SJSA1 (cell line): Measurements from ENCODE around the gene SCAMP2. TPM values are rescaled to one million over a fixed set of nuclear protein-coding genes. Genes with fewer than 3 reads are reported as not detected.

Experiments used
- DNase-seq, 2 experiments: peaks; one replicate each; pipeline ENCODE4 v3.0.0-alpha.2; 2015 to 2020; ENCODE audit warnings: low spot score in 2 of 2, low read depth in 1 of 2
- H3K27ac ChIP-seq: fragments of 250-450 bp; sonication (Bioruptor Pico); 2 replicates; pipeline ENCODE4 v1.5.1; 2020; ENCODE audit warnings: mild to moderate bottlenecking, moderate library complexity
- H3K27me3 ChIP-seq: fragments of 250-450 bp; sonication (Bioruptor Pico); replicated peaks from 2 replicates; pipeline ENCODE4 v1.5.1; 2020; ENCODE audit warnings: mild to moderate bottlenecking, moderate library complexity
- H3K36me3 ChIP-seq: fragments of 250-450 bp; sonication (Bioruptor Pico); 2 replicates; pipeline ENCODE4 v1.5.1; 2020; ENCODE audit warnings: mild to moderate bottlenecking
- H3K4me1 ChIP-seq: fragments of 250-450 bp; sonication (Bioruptor Pico); replicated peaks from 2 replicates; pipeline ENCODE4 v1.6.1; 2021; ENCODE audit warnings: mild to moderate bottlenecking
- H3K4me3 ChIP-seq: fragments of 250-450 bp; sonication (Bioruptor Pico); 2 replicates; pipeline ENCODE4 v1.5.1; 2020; ENCODE audit warnings: mild to moderate bottlenecking
- H3K9me3 ChIP-seq: fragments of 250-450 bp; sonication (Bioruptor Pico); replicated peaks from 2 replicates; pipeline ENCODE4 v1.5.1; 2020; ENCODE audit warnings: mild to moderate bottlenecking
- total RNA-seq: library from RNA; depleted of rRNA; stranded (reverse); fragments of >200 nt; shearing (Covaris generic); gene quantifications from 2 replicates; pipeline ENCODE4 v1.2.3, GENCODE V29; 2014

The SCAMP2 gene
- total RNA-seq, 1 experiment from 2014 or later: 28.1 TPM

DNA sequence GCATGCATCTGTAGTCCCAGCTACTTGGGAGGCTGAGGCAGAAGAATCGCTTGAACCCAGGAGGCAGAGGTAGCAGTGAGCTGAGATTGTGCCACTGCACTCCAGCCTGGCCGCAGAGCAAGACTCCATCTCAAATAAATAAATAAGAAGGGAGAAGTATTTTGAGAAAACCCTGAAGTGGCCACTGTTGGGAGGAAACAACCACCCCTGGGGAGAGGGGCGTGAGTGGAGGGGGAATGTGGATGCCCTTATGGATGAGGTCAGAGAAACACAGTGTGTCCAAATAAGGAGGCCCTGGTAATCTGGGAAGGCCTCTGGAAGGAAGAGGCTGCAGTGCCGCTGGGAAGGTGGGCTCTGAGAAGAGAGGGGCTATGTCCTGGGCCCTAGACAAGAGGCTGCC is 50.9 kb downstream of the SCAMP2 start:
- H3K27ac ChIP-seq: no peak overlapping the region
- H3K27me3 ChIP-seq: peaks cover 23% of the 10 kb centered on the region
- no peak for DNase-seq
- no peak overlapping the region for H3K4me3 ChIP-seq
- no peaks in the 10 kb centered on the region for H3K36me3 ChIP-seq
- no peaks in the 10 kb centered on the region for H3K9me3 ChIP-seq
- peaks cover 11% of the 10 kb centered on the region for H3K4me1 ChIP-seq

DNA sequence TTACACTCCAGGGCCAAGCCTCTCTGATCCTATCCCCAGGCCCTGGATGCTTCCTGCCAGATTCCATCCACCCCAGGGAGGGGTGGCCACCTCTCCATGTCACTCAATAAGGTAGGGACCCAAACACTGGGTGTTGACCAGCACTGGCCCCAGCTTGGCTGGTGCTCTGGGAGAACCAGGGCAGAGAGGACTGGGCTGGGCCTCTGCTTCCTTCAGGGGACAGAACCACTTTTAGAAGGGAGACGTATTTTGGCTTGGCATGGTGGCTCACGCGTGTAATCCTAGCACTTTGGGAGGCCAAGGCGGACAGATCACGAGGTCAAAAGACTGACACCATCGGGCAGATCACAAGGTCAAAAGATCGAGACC is 51.4 kb downstream of the SCAMP2 start:
- Histone ChIP-seq H3K27me3 (peaks cover 18% of the 10 kb centered on the region), H3K27ac (no peak overlapping the region), H3K4me1 (peaks cover 11% of the 10 kb centered on the region), H3K9me3 (no peaks in the 10 kb centered on the region), H3K36me3 (no peaks in the 10 kb centered on the region), H3K4me3 (no peak overlapping the region)
- DNase-seq: no peak

DNA sequence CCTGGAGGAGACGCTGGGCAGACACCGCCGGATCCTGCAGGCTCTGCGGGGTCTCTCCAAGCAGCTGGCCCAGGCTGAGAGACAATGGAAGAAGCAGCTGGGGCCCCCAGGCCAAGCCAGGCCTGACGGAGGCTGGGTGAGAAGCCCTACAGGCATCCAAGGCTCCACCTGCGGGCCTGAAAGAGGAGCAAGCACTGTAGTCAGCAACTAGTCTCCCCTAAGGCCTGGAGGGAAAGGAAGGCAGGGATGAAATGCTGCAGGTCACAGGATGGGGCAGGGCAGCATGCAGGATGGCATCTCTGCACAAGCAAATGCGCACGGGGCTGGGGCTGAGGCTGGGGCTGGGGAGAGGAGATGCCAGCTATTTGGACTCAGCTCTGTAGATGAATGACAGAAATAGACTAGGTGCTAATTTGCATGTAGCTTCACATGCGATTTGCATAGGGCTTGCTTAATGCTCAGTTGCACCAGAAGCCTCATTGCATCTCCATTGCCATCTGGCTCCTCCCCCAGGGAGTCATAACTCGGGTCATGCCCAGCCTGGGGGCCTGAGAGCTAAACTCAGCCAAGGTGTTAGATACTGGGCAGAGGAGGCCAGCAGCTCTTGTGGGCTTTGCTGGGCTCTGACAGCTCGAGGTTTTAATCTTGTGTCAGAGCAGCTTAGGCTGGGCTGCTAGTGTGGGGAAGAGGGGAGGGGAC is 51.9 kb downstream of the SCAMP2 start:
- Histone ChIP-seq H3K27me3 (peaks cover 15% of the 10 kb centered on the region; the same call in 1 of the 2 replicates), H3K4me1 (peaks cover 11% of the 10 kb centered on the region), H3K9me3 (no peaks in the 10 kb centered on the region), H3K4me3 (no peak overlapping the region), H3K27ac (no peak overlapping the region), H3K36me3 (no peaks in the 10 kb centered on the region)
- no peak for DNase-seq

DNA sequence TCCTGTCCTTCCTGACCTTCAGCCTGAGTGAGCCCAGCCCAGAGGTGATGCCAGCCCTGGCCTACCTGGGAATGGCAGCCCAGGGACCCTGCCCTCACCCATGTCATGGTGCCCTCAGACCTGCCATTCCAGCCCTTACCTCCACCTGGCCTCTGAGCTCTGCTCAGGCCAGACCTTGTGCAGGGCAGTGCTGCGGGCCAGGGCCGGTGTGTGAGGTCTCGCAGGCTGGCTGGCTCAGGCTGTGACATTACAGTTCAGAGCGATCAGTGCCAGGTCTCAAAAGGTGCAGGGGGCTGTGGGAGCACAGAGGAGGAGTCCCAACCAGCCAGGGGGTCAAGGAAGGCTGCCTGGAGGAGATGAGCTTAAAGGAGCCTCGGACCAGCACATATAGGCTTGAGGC is 53.1 kb downstream of the SCAMP2 start:
- Histone ChIP-seq H3K4me1 (peaks cover 11% of the 10 kb centered on the region), H3K4me3 (no peak overlapping the region), H3K9me3 (no peaks in the 10 kb centered on the region), H3K27ac (no peak overlapping the region), H3K27me3 (peaks cover 9% of the 10 kb centered on the region; the same call in 1 of the 2 replicates), H3K36me3 (no peaks in the 10 kb centered on the region)
- no peak for DNase-seq

DNA sequence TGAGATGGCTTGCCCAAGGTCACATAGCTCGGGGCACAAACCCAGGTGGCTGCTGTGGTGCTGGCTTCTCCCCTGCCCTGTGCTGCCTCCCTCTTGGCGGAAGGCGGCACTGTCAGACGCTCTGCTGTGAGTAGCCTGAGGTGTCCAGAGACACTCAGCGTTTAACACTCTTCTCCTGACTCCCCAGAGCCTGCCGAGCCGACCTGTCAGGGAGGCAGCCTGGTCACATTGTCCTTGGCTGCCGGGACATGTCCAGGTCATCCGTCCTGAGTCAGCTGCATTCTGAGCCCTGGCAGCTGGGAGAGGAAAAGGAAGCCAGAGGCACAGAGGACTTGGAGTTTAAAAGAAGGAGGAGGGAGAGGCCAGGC is 55.8 kb downstream of the SCAMP2 start:
- Histone ChIP-seq H3K4me1 (peaks cover 11% of the 10 kb centered on the region), H3K9me3 (no peaks in the 10 kb centered on the region), H3K27ac (no peak overlapping the region), H3K4me3 (no peak overlapping the region), H3K27me3 (no peaks in the 10 kb centered on the region), H3K36me3 (no peaks in the 10 kb centered on the region)
- no peak for DNase-seq

DNA sequence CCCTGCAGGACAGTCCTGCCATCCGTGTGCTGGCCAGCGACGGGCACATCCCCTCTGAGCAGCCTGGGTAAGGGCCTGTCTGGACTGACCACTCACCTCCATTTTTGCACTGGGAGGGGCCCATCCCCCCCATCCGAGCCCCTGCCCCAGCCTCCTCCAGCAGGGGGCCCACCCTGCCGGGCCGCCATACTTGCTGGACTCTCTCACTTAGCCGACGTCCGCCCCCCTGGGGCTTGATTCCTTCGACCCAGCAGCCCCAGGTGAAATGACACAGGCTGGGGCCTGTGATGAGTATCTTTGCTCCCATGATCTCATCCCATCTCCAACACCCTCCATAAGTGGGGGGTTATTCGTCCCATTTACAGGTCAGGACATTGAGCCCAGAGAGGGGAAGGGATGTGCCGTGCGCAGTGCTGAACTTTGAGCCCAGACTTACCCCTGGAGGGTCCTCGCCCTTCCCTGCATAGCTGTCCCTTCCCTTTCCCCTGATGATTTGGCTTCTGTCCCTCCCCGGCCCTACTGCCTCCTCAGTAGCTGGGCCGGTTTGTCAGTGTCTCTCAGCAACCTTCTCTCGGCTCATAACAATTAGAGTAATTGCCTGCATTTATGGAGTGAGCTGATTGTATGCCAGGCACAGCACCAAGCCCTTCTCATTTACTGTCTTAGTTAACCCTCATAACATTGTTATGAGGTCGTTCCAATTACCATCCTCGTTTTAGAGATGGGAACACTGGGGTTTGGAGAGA is 56.4 kb downstream of the SCAMP2 start:
- no peaks in the 10 kb centered on the region for H3K27me3 ChIP-seq
- peaks cover 11% of the 10 kb centered on the region for H3K4me1 ChIP-seq
- H3K4me3 ChIP-seq: no peak overlapping the region
- H3K36me3 ChIP-seq: no peaks in the 10 kb centered on the region
- no peak for DNase-seq
- no peaks in the 10 kb centered on the region for H3K9me3 ChIP-seq
- H3K27ac ChIP-seq: no peak overlapping the region

DNA sequence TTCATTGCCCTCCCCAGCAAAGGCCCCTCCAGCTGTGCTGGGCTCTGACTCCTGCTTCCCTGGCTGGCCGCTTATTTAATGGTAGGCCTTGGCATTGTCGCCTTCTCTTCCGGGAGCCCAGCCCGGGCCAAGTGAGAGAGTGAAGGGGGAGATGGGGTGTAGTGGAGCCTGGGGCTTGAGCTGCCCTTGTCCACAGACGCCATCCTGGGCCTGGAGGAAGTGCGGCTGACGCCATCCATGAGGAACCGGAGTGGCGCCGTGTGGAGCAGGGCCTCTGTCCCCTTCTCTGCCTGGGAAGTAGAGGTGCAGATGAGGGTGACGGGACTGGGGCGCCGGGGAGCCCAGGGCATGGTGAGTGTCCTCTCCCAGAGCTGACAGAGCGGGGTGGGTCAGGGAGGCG is 57.2 kb downstream of the SCAMP2 start:
- Histone ChIP-seq H3K27me3 (no peaks in the 10 kb centered on the region), H3K36me3 (no peaks in the 10 kb centered on the region), H3K27ac (no peak overlapping the region), H3K4me1 (peaks cover 11% of the 10 kb centered on the region), H3K9me3 (no peaks in the 10 kb centered on the region), H3K4me3 (no peak overlapping the region)
- no peak for DNase-seq

DNA sequence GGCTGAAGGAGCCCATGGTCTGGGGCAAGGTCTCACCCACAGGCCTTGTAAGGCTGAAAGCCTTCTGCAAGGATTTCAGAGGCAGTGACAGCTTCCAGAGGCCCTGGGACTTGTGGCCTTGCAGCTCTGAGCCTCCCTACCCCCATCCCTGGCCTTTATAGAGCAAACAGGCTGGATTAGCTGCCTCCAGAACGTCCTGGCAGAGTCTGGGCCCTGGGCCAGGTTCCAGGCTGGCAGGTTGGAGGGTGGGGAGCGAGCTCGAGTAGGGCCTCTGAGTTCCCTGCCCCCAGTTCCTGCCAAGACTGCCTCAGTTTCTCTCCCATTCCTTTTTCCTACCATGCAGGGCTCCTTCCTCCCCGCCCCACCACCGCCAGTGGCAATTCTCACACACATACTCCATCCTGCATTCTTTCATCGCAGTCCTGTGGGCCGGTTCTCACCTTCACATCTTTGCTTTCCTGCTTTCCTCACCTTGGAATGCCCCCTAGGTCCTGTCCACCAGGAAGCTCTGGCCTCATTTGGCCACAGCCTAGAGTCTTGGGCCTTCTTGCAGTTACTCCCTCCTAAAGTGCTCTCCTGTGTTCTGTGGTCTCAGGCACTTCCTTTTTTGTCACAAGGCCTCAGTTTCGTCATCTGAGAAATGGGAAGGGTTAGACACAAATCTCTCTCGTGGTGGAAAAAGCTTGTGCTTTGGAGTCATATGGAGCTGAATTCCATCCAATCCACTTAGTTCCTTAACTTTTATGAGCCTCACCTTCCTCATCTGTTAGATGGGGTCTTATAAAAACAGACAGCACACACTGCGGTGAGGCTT is 57.8 kb downstream of the SCAMP2 start:
- no peak for DNase-seq
- no peak overlapping the region for H3K4me3 ChIP-seq
- H3K27me3 ChIP-seq: no peaks in the 10 kb centered on the region
- peaks cover 11% of the 10 kb centered on the region for H3K4me1 ChIP-seq
- no peaks in the 10 kb centered on the region for H3K9me3 ChIP-seq
- no peak overlapping the region for H3K27ac ChIP-seq
- no peaks in the 10 kb centered on the region for H3K36me3 ChIP-seq

DNA sequence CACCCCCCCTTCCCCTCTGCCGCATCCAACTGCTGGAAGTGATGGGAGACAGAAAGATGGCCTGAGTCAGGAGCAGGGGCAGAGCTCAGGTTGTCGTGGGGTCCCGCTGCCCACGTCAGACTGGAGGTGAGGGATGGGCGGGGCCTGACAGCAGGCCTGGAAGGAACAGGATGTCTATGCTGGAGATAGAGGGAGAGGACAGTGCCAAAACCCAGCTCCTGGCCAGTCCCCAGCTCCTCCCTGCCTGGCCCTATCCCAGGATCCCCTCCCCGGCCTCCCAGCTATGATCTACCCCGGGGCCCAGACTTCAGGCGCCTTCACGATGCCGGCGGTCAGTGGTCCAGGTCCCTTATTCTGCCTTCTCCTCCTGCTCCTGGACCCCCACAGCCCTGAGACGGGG is 60.6 kb downstream of the SCAMP2 start, which contains the start of gene LMAN1L:
LMAN1L (plus strand) TSS at position 303 of the 400 bp plus-strand sequence; CDS start at position 323, 20 bp downstream.
- Histone ChIP-seq H3K36me3 (no peaks in the 10 kb centered on the region), H3K4me1 (peaks cover 4% of the 10 kb centered on the region; the same call in 1 of the 2 replicates), H3K4me3 (no peak within 1 kb of the TSS), H3K9me3 (no peaks in the 10 kb centered on the region), H3K27ac (no peak within 1 kb of the TSS), H3K27me3 (no peaks in the 10 kb centered on the region)
- DNase-seq: no peak

DNA sequence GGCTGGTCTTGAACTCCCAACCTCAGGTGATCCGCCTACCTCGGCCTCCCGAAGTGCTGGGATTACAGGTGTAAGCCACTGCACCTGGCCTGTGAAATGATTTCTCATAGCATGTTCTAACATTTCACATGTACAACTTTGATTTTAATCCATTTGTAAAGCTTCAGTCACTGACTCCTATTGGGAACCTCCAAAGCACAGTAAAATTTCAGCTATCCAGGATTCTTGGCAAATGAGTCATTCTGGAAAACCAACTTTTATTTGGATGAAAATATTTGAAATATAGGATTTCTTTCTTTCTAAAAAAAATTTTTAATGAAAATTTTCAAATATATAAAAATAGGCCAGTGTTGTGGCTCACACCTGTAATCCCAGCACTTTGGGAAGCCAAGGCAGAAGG is 63.2 kb downstream of the SCAMP2 start:
- Histone ChIP-seq H3K4me3 (no peak overlapping the region), H3K9me3 (no peaks in the 10 kb centered on the region), H3K36me3 (no peaks in the 10 kb centered on the region), H3K4me1 (peaks cover 4% of the 10 kb centered on the region; the same call in 1 of the 2 replicates), H3K27me3 (no peaks in the 10 kb centered on the region), H3K27ac (no peak overlapping the region)
- no peak for DNase-seq

DNA sequence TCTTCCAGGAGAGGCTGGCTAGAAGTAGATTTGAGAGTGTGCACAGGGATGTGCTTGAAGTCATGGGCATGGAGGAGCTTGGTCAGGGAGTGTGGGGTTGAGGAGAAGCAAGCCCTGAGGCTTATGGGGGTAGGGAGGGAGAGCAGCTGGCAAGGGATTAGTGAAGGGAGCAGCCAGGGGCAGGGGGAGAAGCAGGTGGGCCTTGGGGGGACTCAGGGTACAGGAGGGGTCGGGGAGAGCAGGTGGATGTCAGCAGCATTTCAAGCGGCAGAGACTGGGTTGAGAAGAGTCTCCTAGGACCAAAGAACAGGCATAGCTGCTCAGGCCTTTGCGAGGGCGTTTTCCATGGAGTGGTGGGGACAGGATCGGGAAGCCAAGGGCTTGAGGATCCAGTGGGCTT is 63.9 kb downstream of the SCAMP2 start:
- H3K27ac ChIP-seq: no peak overlapping the region
- no peaks in the 10 kb centered on the region; the same call in 1 of the 2 replicates for H3K36me3 ChIP-seq
- H3K9me3 ChIP-seq: no peaks in the 10 kb centered on the region
- DNase-seq: no peak
- peaks cover 4% of the 10 kb centered on the region; the same call in 1 of the 2 replicates for H3K4me1 ChIP-seq
- no peaks in the 10 kb centered on the region for H3K27me3 ChIP-seq
- no peak overlapping the region for H3K4me3 ChIP-seq

DNA sequence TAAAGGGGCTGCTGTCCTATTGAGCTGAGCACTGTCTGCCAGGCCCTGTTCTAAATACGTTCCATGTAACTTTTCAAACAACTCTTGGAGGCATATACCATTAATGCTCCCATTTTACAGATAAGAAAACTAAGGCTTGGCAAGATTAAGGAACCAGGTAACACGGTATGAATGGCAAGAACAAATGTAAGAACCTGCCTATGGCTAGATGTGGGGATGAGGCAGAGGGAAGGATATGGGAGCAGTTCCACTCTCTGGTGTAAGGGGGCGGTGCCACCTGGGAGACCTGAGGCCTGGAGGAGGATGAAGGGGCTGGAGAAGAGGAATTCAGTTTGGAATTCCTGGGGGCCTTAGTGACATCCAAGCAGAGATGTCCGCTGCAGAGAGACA is 64.3 kb downstream of the SCAMP2 start:
- DNase-seq: no peak
- Histone ChIP-seq H3K4me1 (peaks cover 4% of the 10 kb centered on the region; the same call in 1 of the 2 replicates), H3K9me3 (no peaks in the 10 kb centered on the region), H3K4me3 (no peak overlapping the region), H3K27ac (no peak overlapping the region), H3K27me3 (no peaks in the 10 kb centered on the region), H3K36me3 (peaks cover 3% of the 10 kb centered on the region)

DNA sequence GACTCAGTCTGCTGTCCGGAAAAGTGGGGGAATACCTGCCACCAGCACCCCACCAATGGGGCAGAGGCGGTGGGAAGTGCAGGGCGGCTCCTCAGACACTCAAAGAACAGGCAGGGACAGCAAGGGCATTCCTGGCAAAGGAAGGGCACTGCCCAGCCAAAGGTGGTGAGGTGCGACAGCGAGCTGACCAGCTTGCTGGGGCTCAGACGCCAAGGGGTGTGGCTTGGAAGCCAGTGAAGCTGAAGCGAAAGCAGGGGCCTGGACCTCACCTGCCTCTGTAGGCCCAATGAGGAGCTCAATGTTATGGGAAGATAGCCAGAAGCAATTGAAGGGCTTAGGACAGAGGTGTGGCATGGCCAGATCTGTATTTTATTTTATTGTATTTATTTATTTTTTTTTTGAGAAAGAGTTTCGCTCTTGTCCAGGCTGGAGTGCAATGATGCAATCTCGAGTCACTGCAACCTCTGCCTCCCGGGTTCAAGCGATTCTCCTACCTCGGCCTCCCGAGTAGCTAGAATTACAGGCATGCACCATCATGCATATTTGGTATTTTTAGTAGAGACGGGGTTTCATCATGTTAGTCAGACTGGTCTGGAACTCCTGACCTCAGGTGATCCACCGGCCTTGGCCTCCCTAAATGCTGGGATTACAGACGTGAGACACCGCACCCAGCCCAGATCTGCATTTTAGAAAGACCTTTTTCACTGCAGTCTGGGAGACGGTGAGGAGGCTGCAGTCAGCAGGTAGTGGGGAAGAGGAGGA is 64.9 kb downstream of the SCAMP2 start:
- Histone ChIP-seq H3K9me3 (no peaks in the 10 kb centered on the region), H3K36me3 (peaks cover 7% of the 10 kb centered on the region), H3K4me1 (peaks cover 4% of the 10 kb centered on the region; the same call in 1 of the 2 replicates), H3K4me3 (no peak overlapping the region), H3K27ac (no peak overlapping the region), H3K27me3 (no peaks in the 10 kb centered on the region)
- no peak for DNase-seq
